Activated effector memory CD4-positive, alpha-beta T cell treated with Interleukin-2 at 50 U/mL for 16 hours (primary cell): ENCODE measurements around the gene HOXC5.
"Not testable (repeated sequence)": the region's sequence is repeated elsewhere in the genome, so short reads cannot be mapped to it uniquely, and the experiment has no call there.

Experiments used
- DNase-seq: peaks from one replicate; pipeline ENCODE4 v3.0.0-alpha.2; 2020

The HOXC5 gene

GRCh38 chr12:54077843-54078242 lies 45.0 kb downstream of the HOXC5 start:
- DNase-seq: not testable (repeated sequence)

- DNase-seq: not testable (repeated sequence)
These were observed 46.3 kb downstream of the HOXC5 start for GRCh38 chr12:54079115-54079514.

GRCh38 chr12:54080008-54080924 lies 47.4 kb downstream of the HOXC5 start:
- DNase-seq: not testable (repeated sequence)

- DNase-seq: peak; percentile 9
These were observed 48.2 kb downstream of the HOXC5 start for GRCh38 chr12:54081053-54081514.

- peak; percentile 2 for DNase-seq
These were observed 48.9 kb downstream of the HOXC5 start for GRCh38 chr12:54081581-54082396.

GRCh38 chr12:54082397-54082892 lies 49.6 kb downstream of the HOXC5 start:
- peak; percentile 7 for DNase-seq
